HG02938 (cell line): ENCODE data around the gene RPL38.

Experiments
- ATAC-seq: cut with Tn5 transposase; IDR thresholded peaks from one replicate; pipeline ENCODE4 v1.9.1; 2021; ENCODE audit warnings: mild to moderate bottlenecking, moderate library complexity; ENCODE audit not compliant: unreplicated experiment

RPL38 gene

GRCh38 chr17:74245871-74246270, 42.4 kb downstream of the RPL38 start:
- ATAC-seq: no peak

GRCh38 chr17:74249590-74250270, 46.3 kb downstream of the RPL38 start:
- ATAC-seq: no peak

- no peak for ATAC-seq
Observed at GRCh38 chr17:74250324-74250995, 47.0 kb downstream of the RPL38 start.

- no peak for ATAC-seq
Observed at GRCh38 chr17:74251051-74251450, 47.6 kb downstream of the RPL38 start.

- ATAC-seq: no peak
Observed at GRCh38 chr17:74251569-74251968, 48.1 kb downstream of the RPL38 start.

GRCh38 chr17:74252211-74252610, 48.7 kb downstream of the RPL38 start:
- no peak for ATAC-seq

- ATAC-seq: no peak
Observed at GRCh38 chr17:74253036-74253435, 49.6 kb downstream of the RPL38 start.

GRCh38 chr17:74257311-74257710, 53.8 kb downstream of the RPL38 start:
- no peak for ATAC-seq

- no peak for ATAC-seq
Observed at GRCh38 chr17:74259667-74260524, 56.4 kb downstream of the RPL38 start.
